Skeletal muscle tissue (tissue), 2 donors: Measurements from ENCODE around the gene FREM2. TPM values are rescaled to one million over a fixed set of nuclear protein-coding genes. Genes with fewer than 3 reads are reported as not detected.

Source experiments
- small RNA-seq: library from RNA; depleted of rRNA; stranded (forward); fragments of <200 nt; gene quantifications from one replicate; pipeline ENCODE3, GENCODE V24; 2014
- total RNA-seq: library from RNA; depleted of rRNA; stranded (reverse); fragments of >200 nt; gene quantifications from one replicate; pipeline ENCODE4 v1.2.3, GENCODE V29; 2014

The FREM2 gene
- total RNA-seq, 1 donor from 2014 or later = 7.8 TPM

Small RNA genes within 50 kb of the gene (small RNA-seq; reads per million reads assigned to genes)
- gene PLA2G12AP2 = not detected
- gene RNU6-56P = not detected
